ENCODE results near the gene CYP46A1. TPM values are rescaled to one million over a fixed set of nuclear protein-coding genes. Genes with fewer than 3 reads are reported as not detected.
"Not testable (repeated sequence)": the region's sequence is repeated elsewhere in the genome, so short reads cannot be mapped to it uniquely, and the experiment has no call there.

CYP46A1 gene
- total RNA-seq: under 1 TPM; 0.26 to 0.33 TPM

GRCh38 chr14:99683619-99684409 lies at the start of gene CYP46A1:
CYP46A1 (plus strand) TSS chr14:99684298; CDS start chr14:99684418, 120 bp downstream.
- DNase-seq (peak; percentile 99), ATAC-seq (ENCODE audit: low read depth) (peak; percentile 82)
- peaks cover 2% of the 10 kb centered on the region for H3K9me3 Mint-ChIP-seq
- H3K36me3 Mint-ChIP-seq: no peaks in the 10 kb centered on the region
- H3K4me1 Mint-ChIP-seq: peaks cover 7% of the 10 kb centered on the region
- H3K4me3 Mint-ChIP-seq: peak within 1 kb of the TSS; percentile 90
- POLR2A ChIA-PET: interaction anchor here (0.6 to 0.9 kb wide), 3 partner anchors 11 to 94 kb away, joined by 3 read pairs; no protein-coding TSS in a partner anchor
- H3K27ac Mint-ChIP-seq: peak within 1 kb of the TSS; percentile 84
- H3K27me3 Mint-ChIP-seq: peaks cover 31% of the 10 kb centered on the region

- H3K4me3 Mint-ChIP-seq: no peak overlapping the region
- no peaks in the 10 kb centered on the region for H3K4me1 Mint-ChIP-seq
- H3K27ac Mint-ChIP-seq: no peak overlapping the region
- DNase-seq (no peak), ATAC-seq (ENCODE audit: low read depth) (no peak)
- no peaks in the 10 kb centered on the region for H3K36me3 Mint-ChIP-seq
- H3K27me3 Mint-ChIP-seq: no peaks in the 10 kb centered on the region
- H3K9me3 Mint-ChIP-seq: no peaks in the 10 kb centered on the region
- POLR2A ChIA-PET: no interaction called here
Measured at GRCh38 chr14:99634443-99634842, 49.7 kb upstream of the CYP46A1 start.

GRCh38 chr14:99635116-99635515 lies 49.0 kb upstream of the CYP46A1 start:
- H3K9me3 Mint-ChIP-seq: no peaks in the 10 kb centered on the region
- H3K27ac Mint-ChIP-seq: no peak overlapping the region
- POLR2A ChIA-PET: no interaction called here
- ATAC-seq (ENCODE audit: low read depth) (no peak), DNase-seq (no peak)
- H3K4me1 Mint-ChIP-seq: no peaks in the 10 kb centered on the region
- H3K36me3 Mint-ChIP-seq: no peaks in the 10 kb centered on the region
- no peak overlapping the region for H3K4me3 Mint-ChIP-seq
- no peaks in the 10 kb centered on the region for H3K27me3 Mint-ChIP-seq

GRCh38 chr14:99636487-99636886 lies 47.6 kb upstream of the CYP46A1 start:
- no peak for DNase-seq
- Mint-ChIP-seq H3K27ac (no peak overlapping the region), H3K4me1 (no peaks in the 10 kb centered on the region), H3K27me3 (peaks cover 4% of the 10 kb centered on the region), H3K36me3 (no peaks in the 10 kb centered on the region), H3K4me3 (no peak overlapping the region), H3K9me3 (no peaks in the 10 kb centered on the region)
- POLR2A ChIA-PET: no interaction called here
- ATAC-seq (ENCODE audit: low read depth): no peak

- ATAC-seq (ENCODE audit: low read depth) (no peak), DNase-seq (no peak)
- Mint-ChIP-seq H3K4me3 (no peak overlapping the region), H3K27me3 (peaks cover 8% of the 10 kb centered on the region), H3K4me1 (no peaks in the 10 kb centered on the region), H3K27ac (no peak overlapping the region), H3K9me3 (no peaks in the 10 kb centered on the region), H3K36me3 (no peaks in the 10 kb centered on the region)
- POLR2A ChIA-PET: no interaction called here
Measured at GRCh38 chr14:99637624-99638023, 46.5 kb upstream of the CYP46A1 start.

- not testable (repeated sequence) for H3K27ac Mint-ChIP-seq
Measured at GRCh38 chr14:99642771-99643170, 41.3 kb upstream of the CYP46A1 start.

GRCh38 chr14:99643343-99643742 lies 40.8 kb upstream of the CYP46A1 start:
- DNase-seq (no peak), ATAC-seq (ENCODE audit: low read depth) (no peak)
- POLR2A ChIA-PET: no interaction called here
- Mint-ChIP-seq H3K4me3 (no peak overlapping the region), H3K9me3 (no peaks in the 10 kb centered on the region), H3K4me1 (peaks cover 2% of the 10 kb centered on the region), H3K27ac (no peak overlapping the region), H3K36me3 (no peaks in the 10 kb centered on the region), H3K27me3 (peaks cover 30% of the 10 kb centered on the region)

More at GRCh38 chr14:99642771-99643170, 41.3 kb upstream of the CYP46A1 start:
- POLR2A ChIA-PET; H3K9me3 Mint-ChIP-seq; H3K4me3 Mint-ChIP-seq; H3K36me3 Mint-ChIP-seq; ATAC-seq (ENCODE audit: low read depth); H3K4me1 Mint-ChIP-seq; DNase-seq: not testable (repeated sequence)
- peaks cover 30% of the 10 kb centered on the region for H3K27me3 Mint-ChIP-seq

GRCh38 chr14:99644035-99644587 lies 40.0 kb upstream of the CYP46A1 start:
- Mint-ChIP-seq H3K27ac (no peak overlapping the region), H3K4me1 (peaks cover 2% of the 10 kb centered on the region), H3K4me3 (no peak overlapping the region), H3K36me3 (no peaks in the 10 kb centered on the region), H3K9me3 (no peaks in the 10 kb centered on the region), H3K27me3 (peaks cover 32% of the 10 kb centered on the region)
- ATAC-seq (ENCODE audit: low read depth) (no peak), DNase-seq (no peak)
- POLR2A ChIA-PET: no interaction called here

- H3K27me3 Mint-ChIP-seq: peaks cover 34% of the 10 kb centered on the region
- no peak for DNase-seq
- POLR2A ChIA-PET: no interaction called here
- no peaks in the 10 kb centered on the region for H3K9me3 Mint-ChIP-seq
- H3K4me3 Mint-ChIP-seq: no peak within 1 kb of the TSS
- peaks cover 2% of the 10 kb centered on the region for H3K4me1 Mint-ChIP-seq
- no peak within 1 kb of the TSS for H3K27ac Mint-ChIP-seq
- H3K36me3 Mint-ChIP-seq: no peaks in the 10 kb centered on the region
- ATAC-seq (ENCODE audit: low read depth): no peak
Measured at GRCh38 chr14:99644723-99645544, 39.2 kb upstream of the CYP46A1 start, which contains the start of gene HHIPL1. HHIPL1 (plus strand) TSS chr14:99645129; CDS start chr14:99645208, 79 bp downstream.

- no peaks in the 10 kb centered on the region for H3K9me3 Mint-ChIP-seq
- no peaks in the 10 kb centered on the region for H3K36me3 Mint-ChIP-seq
- H3K4me1 Mint-ChIP-seq: peaks cover 2% of the 10 kb centered on the region
- no peak overlapping the region for H3K27ac Mint-ChIP-seq
- H3K27me3 Mint-ChIP-seq: peaks cover 34% of the 10 kb centered on the region
- POLR2A ChIA-PET: no interaction called here
- DNase-seq (no peak), ATAC-seq (ENCODE audit: low read depth) (no peak)
- no peak overlapping the region for H3K4me3 Mint-ChIP-seq
Measured at GRCh38 chr14:99645545-99646505, 38.3 kb upstream of the CYP46A1 start.

GRCh38 chr14:99647411-99647810 lies 36.7 kb upstream of the CYP46A1 start:
- Mint-ChIP-seq H3K4me3 (no peak overlapping the region), H3K27me3 (peaks cover 26% of the 10 kb centered on the region), H3K4me1 (peaks cover 2% of the 10 kb centered on the region), H3K9me3 (no peaks in the 10 kb centered on the region), H3K36me3 (no peaks in the 10 kb centered on the region), H3K27ac (no peak overlapping the region)
- POLR2A ChIA-PET: no interaction called here
- ATAC-seq (ENCODE audit: low read depth) (no peak), DNase-seq (no peak)

- no peak overlapping the region for H3K27ac Mint-ChIP-seq
- H3K4me1 Mint-ChIP-seq: peaks cover 2% of the 10 kb centered on the region
- ATAC-seq (ENCODE audit: low read depth) (no peak), DNase-seq (no peak)
- POLR2A ChIA-PET: no interaction called here
- H3K4me3 Mint-ChIP-seq: no peak overlapping the region
- H3K36me3 Mint-ChIP-seq: no peaks in the 10 kb centered on the region
- no peaks in the 10 kb centered on the region for H3K9me3 Mint-ChIP-seq
- H3K27me3 Mint-ChIP-seq: peaks cover 26% of the 10 kb centered on the region
Measured at GRCh38 chr14:99648027-99648784, 35.9 kb upstream of the CYP46A1 start.
